ENCODE results near the gene SLC35F6. TPM values are rescaled to one million over a fixed set of nuclear protein-coding genes. Genes with fewer than 3 reads are reported as not detected.

The SLC35F6 gene
- total and polyA plus RNA-seq, 2 donors (not counting 3 experiments of a cell fraction or from before 2014, with no cell fraction given) = 34.6 to 39.8 TPM

DNA sequence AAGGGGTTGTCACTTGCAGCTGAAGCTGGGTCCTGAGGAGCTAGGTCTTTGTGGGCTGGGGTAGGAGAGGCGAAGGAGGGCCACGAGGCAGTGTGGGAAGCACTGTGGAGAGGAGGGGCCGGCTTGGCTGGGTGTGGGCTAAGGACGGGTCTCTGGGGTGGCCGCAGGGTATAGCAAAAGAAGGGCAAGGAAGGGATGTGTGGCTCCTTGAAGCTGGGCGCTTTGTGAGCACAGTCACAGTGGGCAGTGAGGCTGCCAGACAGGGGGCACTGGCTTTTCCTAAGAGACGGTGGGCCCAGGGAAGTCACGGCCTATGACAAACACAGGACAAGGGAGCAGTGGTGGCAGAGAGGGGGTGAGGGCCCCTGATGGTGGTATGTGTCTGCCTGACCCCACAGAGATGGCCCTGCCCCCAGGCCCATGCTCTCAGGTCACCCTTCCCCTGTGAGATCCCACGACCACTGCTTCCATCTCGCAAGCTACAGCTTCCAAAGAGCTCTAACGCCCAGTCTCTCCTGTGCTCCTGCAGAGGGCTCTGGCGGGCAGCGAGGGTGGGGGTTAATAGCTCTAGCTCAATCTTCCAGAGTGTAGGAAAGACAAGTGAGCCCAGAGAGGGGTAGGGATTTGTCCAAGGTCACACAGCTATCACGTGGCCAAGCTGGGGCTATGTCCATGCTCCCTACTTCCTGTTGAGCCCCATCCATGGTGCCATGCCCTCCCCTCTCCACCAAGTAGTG is 39.1 kb upstream of the SLC35F6 start:
- Histone ChIP-seq H3K4me2 (ENCODE audit: insufficient read depth, low read length) (no peak overlapping the region), H3K36me3 (ENCODE audit: control insufficient read depth in 2 of 2, extremely low read depth in 1 of 2, insufficient read depth in 2 of 2, low read length in 2 of 2) (no peaks in the 10 kb centered on the region), H3K27ac (ENCODE audit: insufficient read depth, low read depth, low read length) (no peak overlapping the region), H2AFZ (ENCODE audit: low read depth, low read length) (no peak overlapping the region), H3K27me3 (ENCODE audit: control insufficient read depth in 2 of 2, insufficient read depth in 2 of 2, low read length in 2 of 2) (peaks cover 0 to 5% of the 10 kb centered on the region in 2 experiments), H4K20me1 (replicated peaks; ENCODE audit: control insufficient read depth, extremely low read depth, insufficient read depth, low read length) (no peaks in the 10 kb centered on the region), H3K79me2 (ENCODE audit: control insufficient read depth, insufficient read depth, low read length) (no peaks in the 10 kb centered on the region), H3K9ac (replicated peaks; ENCODE audit: extremely low read depth, insufficient read depth, low read length) (no peak overlapping the region), H3K9me1 (replicated peaks; ENCODE audit: control insufficient read depth, extremely low read depth, insufficient read depth, low read length) (no peaks in the 10 kb centered on the region), H3K4me3 (replicated peaks in 1 of 3; ENCODE audit: insufficient read depth in 1 of 3, low read depth in 1 of 3, low read length in 3 of 3) (no peak overlapping the region), H3K9me3 (replicated peaks; ENCODE audit: control insufficient read depth, insufficient read depth, low read length) (no peaks in the 10 kb centered on the region), H3K4me1 (ENCODE audit: control insufficient read depth, extremely low read depth, insufficient read depth, low read length) (peaks cover 4% of the 10 kb centered on the region)
- dilution Hi-C loops (cut with MboI; ENCODE audit: extremely low pct_ligation_motif_present, low sequenced_read_pairs) (no loop called here), intact Hi-C loops (cut with micrococcal nuclease) (no loop called here)
- ChIA-PET POLR2A (no interaction called here), CTCF (interaction anchor here (0.7 to 2.4 kb wide), 3 partner anchors 9 to 120 kb away, joined by 3 to 10 read pairs (median 5); no protein-coding TSS in a partner anchor)
- no peak for DNase-seq (ENCODE audit: low read depth, low spot score)
- TF ChIP-seq FOS (IDR thresholded peaks at IDR 0.05; ENCODE audit: borderline replicate concordance, insufficient read depth, low read length) = no peak
- TF ChIP-seq, protein P1, sequence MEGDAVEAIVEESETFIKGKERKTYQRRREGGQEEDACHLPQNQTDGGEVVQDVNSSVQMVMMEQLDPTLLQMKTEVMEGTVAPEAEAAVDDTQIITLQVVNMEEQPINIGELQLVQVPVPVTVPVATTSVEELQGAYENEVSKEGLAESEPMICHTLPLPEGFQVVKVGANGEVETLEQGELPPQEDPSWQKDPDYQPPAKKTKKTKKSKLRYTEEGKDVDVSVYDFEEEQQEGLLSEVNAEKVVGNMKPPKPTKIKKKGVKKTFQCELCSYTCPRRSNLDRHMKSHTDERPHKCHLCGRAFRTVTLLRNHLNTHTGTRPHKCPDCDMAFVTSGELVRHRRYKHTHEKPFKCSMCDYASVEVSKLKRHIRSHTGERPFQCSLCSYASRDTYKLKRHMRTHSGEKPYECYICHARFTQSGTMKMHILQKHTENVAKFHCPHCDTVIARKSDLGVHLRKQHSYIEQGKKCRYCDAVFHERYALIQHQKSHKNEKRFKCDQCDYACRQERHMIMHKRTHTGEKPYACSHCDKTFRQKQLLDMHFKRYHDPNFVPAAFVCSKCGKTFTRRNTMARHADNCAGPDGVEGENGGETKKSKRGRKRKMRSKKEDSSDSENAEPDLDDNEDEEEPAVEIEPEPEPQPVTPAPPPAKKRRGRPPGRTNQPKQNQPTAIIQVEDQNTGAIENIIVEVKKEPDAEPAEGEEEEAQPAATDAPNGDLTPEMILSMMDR (IDR thresholded peaks at IDR 0.05; ENCODE audit: extremely low read depth in 1 of 2, insufficient read depth in 1 of 2, low read depth in 1 of 2, low read length in 2 of 2) = no peak
- no TSS peak for BruUV-seq (replicated peaks)
- FAIRE-seq = no peak

DNA sequence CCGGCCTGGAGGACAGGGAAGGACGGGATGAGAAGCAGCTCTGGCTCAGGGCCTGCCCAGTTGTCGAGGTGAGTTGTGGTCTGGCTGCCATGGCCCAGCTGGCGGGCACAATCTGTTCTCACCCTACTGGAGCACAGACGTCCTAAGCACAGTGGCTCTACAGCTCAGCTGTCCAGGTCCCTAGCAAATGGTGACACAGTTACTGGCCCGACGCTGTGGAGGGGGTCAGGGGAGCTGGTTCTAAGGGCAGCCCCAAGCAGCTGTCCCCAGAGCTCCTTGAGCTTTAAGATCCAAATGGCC is 38.6 kb upstream of the SLC35F6 start:
- intact Hi-C loops (cut with micrococcal nuclease) = no loop called here
- FAIRE-seq = no peak
- Histone ChIP-seq H3K4me2 (ENCODE audit: insufficient read depth, low read length) (no peak overlapping the region), H3K36me3 (ENCODE audit: control insufficient read depth in 2 of 2, extremely low read depth in 1 of 2, insufficient read depth in 2 of 2, low read length in 2 of 2) (no peaks in the 10 kb centered on the region), H3K27me3 (ENCODE audit: control insufficient read depth in 2 of 2, insufficient read depth in 2 of 2, low read length in 2 of 2) (peaks cover 0 to 7% of the 10 kb centered on the region in 2 experiments), H3K9me3 (replicated peaks; ENCODE audit: control insufficient read depth, insufficient read depth, low read length) (no peaks in the 10 kb centered on the region), H3K79me2 (ENCODE audit: control insufficient read depth, insufficient read depth, low read length) (no peaks in the 10 kb centered on the region), H3K4me3 (replicated peaks in 1 of 3; ENCODE audit: insufficient read depth in 1 of 3, low read depth in 1 of 3, low read length in 3 of 3) (no peak overlapping the region), H3K9ac (replicated peaks; ENCODE audit: extremely low read depth, insufficient read depth, low read length) (no peak overlapping the region), H4K20me1 (replicated peaks; ENCODE audit: control insufficient read depth, extremely low read depth, insufficient read depth, low read length) (no peaks in the 10 kb centered on the region), H2AFZ (ENCODE audit: low read depth, low read length) (no peak overlapping the region), H3K4me1 (ENCODE audit: control insufficient read depth, extremely low read depth, insufficient read depth, low read length) (peaks cover 4% of the 10 kb centered on the region), H3K27ac (ENCODE audit: insufficient read depth, low read depth, low read length) (no peak overlapping the region), H3K9me1 (replicated peaks; ENCODE audit: control insufficient read depth, extremely low read depth, insufficient read depth, low read length) (no peaks in the 10 kb centered on the region)
- POLR2A ChIA-PET = no interaction called here
- CTCF ChIA-PET = interaction anchor here (0.7 to 2.4 kb wide), 3 partner anchors 8 to 120 kb away, joined by 3 to 10 read pairs (median 5); no protein-coding TSS in a partner anchor
- dilution Hi-C loops (cut with MboI; ENCODE audit: extremely low pct_ligation_motif_present, low sequenced_read_pairs) = no loop called here
- BruUV-seq (replicated peaks) = no TSS peak
- TF ChIP-seq GATA2 (IDR thresholded peaks at IDR 0.05; ENCODE audit: insufficient read depth, insufficient read length, low read depth, low read length) (no peak), MYC (IDR thresholded peaks at IDR 0.05; ENCODE audit: low read depth, low read length) (no peak), POLR2AphosphoS5 (IDR thresholded peaks at IDR 0.05; ENCODE audit: insufficient read depth, low read depth, low read length) (no peak), FOS (IDR thresholded peaks at IDR 0.05; ENCODE audit: borderline replicate concordance, insufficient read depth, low read length) (no peak), EZH2 (IDR thresholded peaks at IDR 0.05; ENCODE audit: borderline replicate concordance, low read depth, low read length, severe bottlenecking) (no peak), JUN (IDR thresholded peaks at IDR 0.05; ENCODE audit: borderline replicate concordance, insufficient read depth, insufficient read length, low read depth) (no peak), POLR2A (IDR thresholded peaks at IDR 0.05; ENCODE audit: low read depth, low read length) (no peak)
- TF ChIP-seq, protein P2, sequence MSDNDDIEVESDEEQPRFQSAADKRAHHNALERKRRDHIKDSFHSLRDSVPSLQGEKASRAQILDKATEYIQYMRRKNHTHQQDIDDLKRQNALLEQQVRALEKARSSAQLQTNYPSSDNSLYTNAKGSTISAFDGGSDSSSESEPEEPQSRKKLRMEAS (IDR thresholded peaks at IDR 0.05; ENCODE audit: insufficient read depth, insufficient read length) = no peak
- TF ChIP-seq, protein P1 (IDR thresholded peaks at IDR 0.05; ENCODE audit: extremely low read depth in 1 of 2, insufficient read depth in 1 of 2, low read depth in 1 of 2, low read length in 2 of 2) = no peak
- no peak for DNase-seq (ENCODE audit: low read depth, low spot score)

Data from endothelial cell of umbilical vein (primary cell).